ENCODE results near the gene EVPL. TPM values are rescaled to one million over a fixed set of nuclear protein-coding genes. Genes with fewer than 3 reads are reported as not detected.

Gene EVPL
- total and polyA plus RNA-seq, 2 of the 13 experiments (the other 11 are each of a cell fraction or from before 2014, with no cell fraction given), result 2.1 to 8.2 TPM

GRCh38 chr17:76004750-76005262 lies 22.3 kb downstream of the EVPL start:
- no peak overlapping the region for H3K4me2 ChIP-seq (ENCODE audit: low read depth, low read length)
- H3K79me2 ChIP-seq (ENCODE audit: insufficient read depth, low read length), result no peaks in the 10 kb centered on the region
- no peak overlapping the region for H2AFZ ChIP-seq (ENCODE audit: low read length)
- ATAC-seq (no peak), DNase-seq (ENCODE audit: low spot score) (no peak), FAIRE-seq (no peak)
- H3K9me3 ChIP-seq (ENCODE audit: low read length), result no peaks in the 10 kb centered on the region
- H3K27me3 ChIP-seq (ENCODE audit: control insufficient read depth in 1 of 2, insufficient read depth in 2 of 2, low read length in 2 of 2), result no peaks in the 10 kb centered on the region
- H3K27ac ChIP-seq (ENCODE audit: extremely low read length, insufficient read depth, low read length), result peak overlapping the region; percentile 83
- ChIA-PET POLR2A (interaction anchor here (0.6 to 14.3 kb wide), 13 partner anchors 8 to 149 kb away, joined by 3 to 481 read pairs (median 8); partner anchors contain the start of genes ACOX1, FBF1, MRPL38 and TEN1), CTCF (ENCODE audit: low intra/inter-chr PET ratio, low total read pairs) (interaction anchor here (0.8 to 3.9 kb wide), 3 partner anchors 10 to 108 kb away, joined by 3 to 55 read pairs (median 4); partner anchors contain the start of gene MRPL38)
- H3K4me3 ChIP-seq (replicated peaks in 1 of 3; ENCODE audit: insufficient read depth in 1 of 3, low read depth in 2 of 3, low read length in 3 of 3), result no peak overlapping the region
- WGBS (ENCODE audit: low lambda C conversion rate), result 87% methylated on average over 8 of the region's 8 CpGs
- no peaks in the 10 kb centered on the region for H4K20me1 ChIP-seq (ENCODE audit: insufficient read depth, low read length)
- H3K36me3 ChIP-seq (replicated peaks in 1 of 2; ENCODE audit: control insufficient read depth in 1 of 2, insufficient read depth in 2 of 2, low read length in 2 of 2), result peaks cover 0 to 2% of the 10 kb centered on the region in 2 experiments; a peak in 1 of 5 replicates
- intact Hi-C loops (cut with micrococcal nuclease; ENCODE audit: unreplicated experiment), result no loop called here
- H3K4me1 ChIP-seq (ENCODE audit: insufficient read depth, low read length), result peaks cover 62% of the 10 kb centered on the region
- in situ Hi-C loops (cut with HindIII; ENCODE audit: extremely low pct_ligation_motif_present, low pct_unique_long_range_greater_than_20kb), result loop anchor here (5.0 kb wide), 2 partner anchors 48 to 98 kb away; no protein-coding TSS in a partner anchor
- BruUV-seq (replicated peaks), result no TSS peak
- H3K9ac ChIP-seq (ENCODE audit: insufficient read depth, low read depth, low read length), result 0 out of 2 replicates have a peak overlapping the region, but pooled peaks have one; percentile 2
- TF ChIP-seq TRIM22 (IDR thresholded peaks at IDR 0.05) (no peak), ZMYM2 (CRISPR knock-in tag; IDR thresholded peaks at IDR 0.05) (no peak), ZNF276 (CRISPR knock-in tag; IDR thresholded peaks at IDR 0.05; ENCODE audit: low read depth) (no peak), ZNF34 (CRISPR knock-in tag; IDR thresholded peaks at IDR 0.05; ENCODE audit: borderline replicate concordance) (no peak), RERE (CRISPR knock-in tag; IDR thresholded peaks at IDR 0.05; ENCODE audit: low read depth) (no peak), NCOA5 (CRISPR knock-in tag; IDR thresholded peaks at IDR 0.05) (no peak), IKZF5 (CRISPR knock-in tag; IDR thresholded peaks at IDR 0.05) (no peak), KMT2A (CRISPR knock-in tag; IDR thresholded peaks at IDR 0.05) (no peak), ZNF329 (CRISPR knock-in tag; IDR thresholded peaks at IDR 0.05; ENCODE audit: low read depth) (0 out of 2 replicates have a peak, but pooled peaks have one; percentile 38), ZBTB39 (CRISPR knock-in tag; IDR thresholded peaks at IDR 0.05) (no peak), ISX (CRISPR knock-in tag; conservative IDR thresholded peaks at IDR 0.05) (no peak), TARDBP (CRISPR knock-in tag; IDR thresholded peaks at IDR 0.05) (no peak)

All from HepG2 (cell line).